ENCODE measurements around the gene SLC17A9.
A peak's percentile ranks its signal among the peaks of the same experiment; 100 is the strongest.

The SLC17A9 gene

GRCh38 chr20:62942456-62942855 is 10.1 kb upstream of the SLC17A9 start:
- no peak for DNase-seq (ENCODE audit: low spot score)
- H3K27ac ChIP-seq, result peak overlapping the region; percentile 3; the same call in 1 of the 2 replicates
- TF ChIP-seq, protein P1, sequence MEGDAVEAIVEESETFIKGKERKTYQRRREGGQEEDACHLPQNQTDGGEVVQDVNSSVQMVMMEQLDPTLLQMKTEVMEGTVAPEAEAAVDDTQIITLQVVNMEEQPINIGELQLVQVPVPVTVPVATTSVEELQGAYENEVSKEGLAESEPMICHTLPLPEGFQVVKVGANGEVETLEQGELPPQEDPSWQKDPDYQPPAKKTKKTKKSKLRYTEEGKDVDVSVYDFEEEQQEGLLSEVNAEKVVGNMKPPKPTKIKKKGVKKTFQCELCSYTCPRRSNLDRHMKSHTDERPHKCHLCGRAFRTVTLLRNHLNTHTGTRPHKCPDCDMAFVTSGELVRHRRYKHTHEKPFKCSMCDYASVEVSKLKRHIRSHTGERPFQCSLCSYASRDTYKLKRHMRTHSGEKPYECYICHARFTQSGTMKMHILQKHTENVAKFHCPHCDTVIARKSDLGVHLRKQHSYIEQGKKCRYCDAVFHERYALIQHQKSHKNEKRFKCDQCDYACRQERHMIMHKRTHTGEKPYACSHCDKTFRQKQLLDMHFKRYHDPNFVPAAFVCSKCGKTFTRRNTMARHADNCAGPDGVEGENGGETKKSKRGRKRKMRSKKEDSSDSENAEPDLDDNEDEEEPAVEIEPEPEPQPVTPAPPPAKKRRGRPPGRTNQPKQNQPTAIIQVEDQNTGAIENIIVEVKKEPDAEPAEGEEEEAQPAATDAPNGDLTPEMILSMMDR (conservative IDR thresholded peaks at IDR 0.05; ENCODE audit: low read depth), result no peak
- CTCF ChIA-PET, result interaction anchor here (0.5 kb wide), 1 partner anchor 42 kb away, joined by 3 read pairs; no protein-coding TSS in a partner anchor
- POLR2A ChIA-PET (ENCODE audit: low non-redundant PET), result no interaction called here

GRCh38 chr20:62943396-62943795 is 9.1 kb upstream of the SLC17A9 start:
- H3K27ac ChIP-seq, result no peak overlapping the region
- TF ChIP-seq, protein P1 (conservative IDR thresholded peaks at IDR 0.05; ENCODE audit: low read depth), result no peak
- DNase-seq (ENCODE audit: low spot score), result no peak
- ChIA-PET CTCF (no interaction called here), POLR2A (ENCODE audit: low non-redundant PET) (interaction anchor here (0.7 kb wide), 1 partner anchor 168 kb away, joined by 3 read pairs; no protein-coding TSS in a partner anchor)

DNA sequence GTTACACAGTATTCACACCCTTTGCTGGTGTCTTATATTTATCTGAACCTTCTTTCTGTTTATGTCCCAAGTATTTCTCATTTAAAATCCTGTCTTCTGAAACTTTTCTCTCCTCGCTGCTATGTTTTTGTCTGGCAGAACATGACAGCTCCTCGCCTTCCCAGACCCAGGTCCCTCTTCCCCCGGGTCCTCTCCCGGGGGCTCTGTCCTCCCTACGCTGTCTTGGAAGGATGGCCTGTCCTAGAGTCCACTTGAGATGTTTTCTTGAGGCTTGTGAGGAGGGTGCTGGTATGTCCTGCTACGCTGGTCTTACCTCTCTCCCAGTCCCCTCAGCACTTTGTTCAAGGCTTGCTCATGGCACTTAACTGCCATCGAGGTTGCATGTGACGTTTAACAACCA is 8.3 kb upstream of the SLC17A9 start:
- H3K27ac ChIP-seq, result no peak overlapping the region
- no peak for DNase-seq (ENCODE audit: low spot score)
- ChIA-PET POLR2A (ENCODE audit: low non-redundant PET) (no interaction called here), CTCF (interaction anchor here (0.6 to 1.1 kb wide), 2 partner anchors 9 to 171 kb away, joined by 3 to 4 read pairs; no protein-coding TSS in a partner anchor)
- TF ChIP-seq, protein P1 (conservative IDR thresholded peaks at IDR 0.05; ENCODE audit: low read depth), result no peak

GRCh38 chr20:62944746-62945145 is 7.8 kb upstream of the SLC17A9 start:
- ChIA-PET POLR2A (ENCODE audit: low non-redundant PET) (no interaction called here), CTCF (interaction anchor here (0.6 to 1.1 kb wide), 2 partner anchors 10 to 172 kb away, joined by 3 to 4 read pairs; no protein-coding TSS in a partner anchor)
- no peak overlapping the region for H3K27ac ChIP-seq
- TF ChIP-seq, protein P1 (conservative IDR thresholded peaks at IDR 0.05; ENCODE audit: low read depth), result no peak
- no peak for DNase-seq (ENCODE audit: low spot score)

- no peak overlapping the region for H3K27ac ChIP-seq
- no peak for DNase-seq (ENCODE audit: low spot score)
- CTCF ChIA-PET, result no interaction called here
- POLR2A ChIA-PET (ENCODE audit: low non-redundant PET), result no interaction called here
- TF ChIP-seq, protein P1 (conservative IDR thresholded peaks at IDR 0.05; ENCODE audit: low read depth), result no peak
Measured at GRCh38 chr20:62945771-62946339, 6.7 kb upstream of the SLC17A9 start.

DNA sequence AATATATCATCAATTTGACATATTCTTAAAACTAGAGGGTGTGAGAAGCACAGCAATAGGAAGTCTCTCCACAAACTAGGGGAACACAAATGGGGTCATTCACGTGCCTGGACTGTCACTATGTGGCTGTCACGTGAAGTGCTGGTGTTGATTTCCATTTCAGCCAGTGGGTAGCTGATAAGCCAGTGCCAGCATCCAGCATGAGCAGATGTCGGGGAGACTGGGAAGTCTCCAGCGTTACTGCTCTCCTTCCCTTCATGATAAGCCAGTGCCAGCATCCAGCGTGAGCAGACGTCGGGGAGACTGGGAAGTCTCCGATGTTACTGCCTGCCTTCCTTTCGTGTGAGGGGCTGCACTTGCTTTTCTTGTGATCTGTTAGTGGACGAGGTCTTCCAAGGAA is 5.6 kb upstream of the SLC17A9 start:
- ChIA-PET CTCF (interaction anchor here (0.6 kb wide), 1 partner anchor 204 kb away, joined by 3 read pairs; no protein-coding TSS in a partner anchor), POLR2A (ENCODE audit: low non-redundant PET) (no interaction called here)
- no peak overlapping the region for H3K27ac ChIP-seq
- no peak for DNase-seq (ENCODE audit: low spot score)
- TF ChIP-seq, protein P1 (conservative IDR thresholded peaks at IDR 0.05; ENCODE audit: low read depth), result no peak
